Omental fat pad (tissue), 4 donors: ENCODE measurements around the gene ZNF592. TPM values are rescaled to one million over a fixed set of nuclear protein-coding genes. Genes with fewer than 3 reads are reported as not detected.

ENCODE experiments used
- ATAC-seq: fragments of 150-250 bp; one replicate; pipeline ENCODE4 v1.9.1; 2016; ENCODE audit warnings: mild to moderate bottlenecking, moderate library complexity; ENCODE audit not compliant: low FRiP score
- DNase-seq: peaks from one replicate; pipeline ENCODE4 v3.0.0-alpha.2; 2019; ENCODE audit warnings: low spot score
- total RNA-seq, 4 donors: library from RNA; depleted of rRNA; stranded (reverse); fragments of >200 nt; gene quantifications; one replicate each; pipeline ENCODE4 v1.1.0, GENCODE V29; 2016
- TF ChIP-seq, protein P1 (sequence below), 3 donors: fragments of 450-650 bp; IDR thresholded peaks; one replicate each; pipeline ENCODE4 v1.5.1; 2016 to 2017; ENCODE audit warnings: antibody characterized with exemption in 3 of 3, mild to moderate bottlenecking in 3 of 3, moderate library complexity in 2 of 3

The ZNF592 gene, protein sequence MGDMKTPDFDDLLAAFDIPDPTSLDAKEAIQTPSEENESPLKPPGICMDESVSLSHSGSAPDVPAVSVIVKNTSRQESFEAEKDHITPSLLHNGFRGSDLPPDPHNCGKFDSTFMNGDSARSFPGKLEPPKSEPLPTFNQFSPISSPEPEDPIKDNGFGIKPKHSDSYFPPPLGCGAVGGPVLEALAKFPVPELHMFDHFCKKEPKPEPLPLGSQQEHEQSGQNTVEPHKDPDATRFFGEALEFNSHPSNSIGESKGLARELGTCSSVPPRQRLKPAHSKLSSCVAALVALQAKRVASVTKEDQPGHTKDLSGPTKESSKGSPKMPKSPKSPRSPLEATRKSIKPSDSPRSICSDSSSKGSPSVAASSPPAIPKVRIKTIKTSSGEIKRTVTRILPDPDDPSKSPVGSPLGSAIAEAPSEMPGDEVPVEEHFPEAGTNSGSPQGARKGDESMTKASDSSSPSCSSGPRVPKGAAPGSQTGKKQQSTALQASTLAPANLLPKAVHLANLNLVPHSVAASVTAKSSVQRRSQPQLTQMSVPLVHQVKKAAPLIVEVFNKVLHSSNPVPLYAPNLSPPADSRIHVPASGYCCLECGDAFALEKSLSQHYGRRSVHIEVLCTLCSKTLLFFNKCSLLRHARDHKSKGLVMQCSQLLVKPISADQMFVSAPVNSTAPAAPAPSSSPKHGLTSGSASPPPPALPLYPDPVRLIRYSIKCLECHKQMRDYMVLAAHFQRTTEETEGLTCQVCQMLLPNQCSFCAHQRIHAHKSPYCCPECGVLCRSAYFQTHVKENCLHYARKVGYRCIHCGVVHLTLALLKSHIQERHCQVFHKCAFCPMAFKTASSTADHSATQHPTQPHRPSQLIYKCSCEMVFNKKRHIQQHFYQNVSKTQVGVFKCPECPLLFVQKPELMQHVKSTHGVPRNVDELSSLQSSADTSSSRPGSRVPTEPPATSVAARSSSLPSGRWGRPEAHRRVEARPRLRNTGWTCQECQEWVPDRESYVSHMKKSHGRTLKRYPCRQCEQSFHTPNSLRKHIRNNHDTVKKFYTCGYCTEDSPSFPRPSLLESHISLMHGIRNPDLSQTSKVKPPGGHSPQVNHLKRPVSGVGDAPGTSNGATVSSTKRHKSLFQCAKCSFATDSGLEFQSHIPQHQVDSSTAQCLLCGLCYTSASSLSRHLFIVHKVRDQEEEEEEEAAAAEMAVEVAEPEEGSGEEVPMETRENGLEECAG (N-terminal part only)
- 10 to 100 TPM; 13.7 to 22.8 (median 20.0) TPM for total RNA-seq

DNA sequence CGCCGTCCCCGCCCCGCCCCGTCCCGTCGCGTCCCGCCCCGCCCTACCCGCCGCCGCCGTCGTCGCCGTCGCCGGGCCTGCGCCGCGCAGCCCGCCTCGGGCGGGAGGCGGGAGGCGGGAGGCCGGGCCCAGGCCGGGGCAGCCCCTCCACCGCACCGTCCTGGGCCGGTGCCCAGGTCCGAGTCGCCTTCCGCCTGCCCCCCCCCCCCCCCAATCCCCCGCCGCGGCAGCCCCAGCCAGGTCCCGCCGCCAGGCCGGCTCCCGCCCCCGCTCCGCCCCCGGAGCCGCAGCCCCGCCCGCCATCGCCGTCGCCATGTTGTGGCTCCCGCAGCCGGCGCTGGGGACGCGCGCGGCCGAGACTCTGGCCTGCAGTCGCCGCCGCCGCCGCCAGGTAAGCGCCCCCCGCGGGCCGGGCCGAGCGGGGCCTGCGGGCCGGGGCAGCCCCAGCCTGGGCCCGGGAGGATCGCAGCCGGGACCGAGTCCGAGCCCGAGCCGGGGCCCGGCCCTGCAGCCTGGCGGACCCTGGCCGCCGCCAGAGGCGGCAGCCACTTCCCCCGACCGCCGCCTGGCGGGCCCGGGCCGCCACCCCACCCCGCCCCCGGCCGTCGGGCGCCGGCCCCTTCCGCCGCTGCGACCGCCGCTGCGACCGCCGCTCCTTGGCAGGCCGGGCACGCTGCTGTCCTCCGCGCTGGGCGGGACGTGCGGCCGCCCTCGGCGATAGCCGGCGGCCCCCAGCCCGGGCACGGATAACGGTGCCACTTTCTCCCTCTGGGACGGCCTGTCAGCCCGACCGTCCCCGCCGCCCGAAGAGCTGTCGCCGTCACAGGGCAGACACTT lies at the start of gene ZNF592:
Gene ZNF592 (plus strand): TSS at position 319 of the 837 bp plus-strand sequence. CDS start 34,084 bp downstream, outside the sequence.
- peak; percentile 81 for ATAC-seq
- TF ChIP-seq, protein P1, sequence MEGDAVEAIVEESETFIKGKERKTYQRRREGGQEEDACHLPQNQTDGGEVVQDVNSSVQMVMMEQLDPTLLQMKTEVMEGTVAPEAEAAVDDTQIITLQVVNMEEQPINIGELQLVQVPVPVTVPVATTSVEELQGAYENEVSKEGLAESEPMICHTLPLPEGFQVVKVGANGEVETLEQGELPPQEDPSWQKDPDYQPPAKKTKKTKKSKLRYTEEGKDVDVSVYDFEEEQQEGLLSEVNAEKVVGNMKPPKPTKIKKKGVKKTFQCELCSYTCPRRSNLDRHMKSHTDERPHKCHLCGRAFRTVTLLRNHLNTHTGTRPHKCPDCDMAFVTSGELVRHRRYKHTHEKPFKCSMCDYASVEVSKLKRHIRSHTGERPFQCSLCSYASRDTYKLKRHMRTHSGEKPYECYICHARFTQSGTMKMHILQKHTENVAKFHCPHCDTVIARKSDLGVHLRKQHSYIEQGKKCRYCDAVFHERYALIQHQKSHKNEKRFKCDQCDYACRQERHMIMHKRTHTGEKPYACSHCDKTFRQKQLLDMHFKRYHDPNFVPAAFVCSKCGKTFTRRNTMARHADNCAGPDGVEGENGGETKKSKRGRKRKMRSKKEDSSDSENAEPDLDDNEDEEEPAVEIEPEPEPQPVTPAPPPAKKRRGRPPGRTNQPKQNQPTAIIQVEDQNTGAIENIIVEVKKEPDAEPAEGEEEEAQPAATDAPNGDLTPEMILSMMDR (IDR thresholded peaks at IDR 0.05): no peak
- no peak for DNase-seq

DNA sequence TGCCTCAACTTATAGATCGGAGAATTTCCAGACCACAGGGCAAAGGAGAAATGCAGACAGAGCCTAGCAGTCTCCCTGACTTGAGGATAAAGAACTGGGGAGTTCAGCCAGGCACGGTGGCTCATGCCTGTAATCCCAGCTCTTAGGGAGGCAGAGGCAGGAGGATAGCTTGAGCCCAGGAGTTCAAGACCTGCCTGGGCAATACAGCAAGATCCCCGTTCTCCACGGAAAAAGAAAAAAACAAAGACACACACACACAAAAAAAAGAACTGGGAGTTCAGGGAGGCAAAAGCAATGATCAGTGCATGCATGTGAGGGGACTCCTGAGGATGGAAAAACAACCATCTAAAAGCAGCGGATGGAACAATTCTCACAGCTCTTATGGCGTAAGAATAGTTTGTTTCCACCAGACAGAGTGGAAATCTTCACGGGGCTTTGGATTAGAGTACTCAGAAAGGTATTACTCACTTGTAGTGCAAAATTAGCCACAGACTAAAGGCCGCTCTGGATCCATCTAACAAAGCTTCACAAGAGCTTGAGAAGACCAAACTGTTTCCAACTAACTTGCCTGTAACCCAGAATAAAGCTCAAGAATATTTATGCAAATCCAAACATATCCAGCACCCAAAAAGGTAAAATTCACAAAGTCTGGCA lies 48.7 kb upstream of the ZNF592 start:
- ATAC-seq (no peak), DNase-seq (no peak)
- TF ChIP-seq, protein P1 (IDR thresholded peaks at IDR 0.05): no peak

DNA sequence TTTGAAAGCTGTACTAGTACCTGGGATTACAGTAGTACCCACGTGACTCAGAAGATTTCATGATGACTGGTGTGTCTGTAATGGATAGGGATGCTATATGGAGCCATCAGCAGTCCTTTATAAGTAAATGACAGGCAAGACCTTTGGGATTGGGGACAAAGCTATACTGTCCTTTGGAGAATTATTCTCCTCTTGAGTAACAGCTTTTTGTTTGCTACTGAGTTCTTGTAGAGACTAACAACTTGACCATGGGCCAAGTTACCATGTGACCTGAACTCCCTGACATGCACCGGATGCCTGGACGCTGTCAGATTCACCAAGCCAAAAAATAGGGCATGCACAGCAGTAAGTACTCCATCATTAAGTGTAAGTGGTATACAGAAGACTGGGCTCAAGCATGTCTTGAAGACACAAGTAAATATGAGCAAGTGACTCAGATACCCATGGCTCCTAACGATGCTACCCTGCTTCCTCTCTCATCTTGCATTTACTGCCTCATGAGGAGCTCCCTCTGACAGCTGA lies 45.4 kb upstream of the ZNF592 start:
- no peak for ATAC-seq

DNA sequence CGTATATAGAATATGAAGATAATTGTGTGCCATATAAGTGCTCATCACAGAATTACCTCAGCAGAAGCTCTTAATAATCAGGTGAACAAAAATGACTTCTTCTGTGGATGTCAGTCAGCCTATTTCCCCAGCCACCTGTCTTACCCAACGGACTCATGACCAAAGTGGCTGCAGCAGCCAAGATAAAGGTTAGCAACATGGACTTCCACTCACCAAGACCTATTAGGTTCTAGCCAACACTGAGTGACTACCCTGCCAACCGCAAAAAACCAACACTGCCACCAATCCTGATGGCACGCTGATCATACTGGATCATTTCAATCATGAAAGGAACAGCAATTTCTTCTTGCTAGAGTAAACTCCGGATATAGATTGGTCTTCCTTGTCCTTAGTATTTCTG lies 44.6 kb upstream of the ZNF592 start:
- ATAC-seq: no peak
- DNase-seq: no peak
- TF ChIP-seq, protein P1 (IDR thresholded peaks at IDR 0.05): no peak

More for the DNA sequence above, 45.4 kb upstream of the ZNF592 start:
- no peak for DNase-seq
- TF ChIP-seq, protein P1 (IDR thresholded peaks at IDR 0.05): no peak

DNA sequence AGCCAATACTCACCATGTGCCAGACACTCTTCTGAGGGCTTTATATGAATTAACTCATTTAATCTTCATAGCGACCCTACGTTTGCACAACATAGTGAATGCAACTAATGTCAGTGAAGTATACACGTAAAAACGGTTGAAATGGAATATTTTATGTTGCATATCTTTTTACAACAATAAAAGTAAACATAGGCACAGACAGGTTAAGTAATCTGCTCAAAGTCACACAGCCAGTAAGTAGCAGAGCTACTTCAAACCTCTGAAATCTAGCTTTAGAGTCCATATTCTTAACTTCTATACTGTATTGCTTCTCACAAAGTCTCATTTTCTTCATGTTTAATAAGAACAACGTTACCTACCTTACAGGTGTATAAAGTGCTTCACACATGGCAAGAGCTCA lies 34.0 kb upstream of the ZNF592 start:
- ATAC-seq (no peak), DNase-seq (no peak)
- TF ChIP-seq, protein P1 (IDR thresholded peaks at IDR 0.05): no peak
